Stimulated activated CD8-positive, alpha-beta memory T cell treated with anti-CD3 and anti-CD28 coated beads, Interleukin-7, amount 100 ng/mL, for 1 hour (primary cell): Measurements from ENCODE around the gene RFX7.

Experiments used
- DNase-seq, 2 donors: peaks; one replicate each; pipeline ENCODE4 v3.0.0-alpha.2; 2020; ENCODE audit warnings: low read depth in 2 of 2

Gene RFX7

DNA sequence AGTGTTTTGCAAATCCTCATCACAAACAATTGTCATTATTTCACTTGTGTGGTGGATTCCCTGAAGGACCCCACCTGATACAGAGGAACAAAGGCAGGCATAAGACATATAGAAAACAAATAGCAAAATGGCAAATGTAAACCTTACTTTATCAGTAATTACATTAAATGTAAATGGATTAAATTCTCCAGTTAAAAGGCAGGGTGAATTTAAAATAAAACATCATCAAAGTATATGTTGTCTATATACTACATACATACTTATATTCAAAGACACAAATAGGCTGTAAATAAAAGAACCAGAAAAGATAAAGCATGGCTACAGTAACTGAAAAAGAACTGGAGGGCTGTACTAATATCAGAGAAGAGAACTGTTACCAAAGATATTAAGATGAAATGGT, 117.3 kb downstream of the RFX7 start:
- no peak for DNase-seq

DNA sequence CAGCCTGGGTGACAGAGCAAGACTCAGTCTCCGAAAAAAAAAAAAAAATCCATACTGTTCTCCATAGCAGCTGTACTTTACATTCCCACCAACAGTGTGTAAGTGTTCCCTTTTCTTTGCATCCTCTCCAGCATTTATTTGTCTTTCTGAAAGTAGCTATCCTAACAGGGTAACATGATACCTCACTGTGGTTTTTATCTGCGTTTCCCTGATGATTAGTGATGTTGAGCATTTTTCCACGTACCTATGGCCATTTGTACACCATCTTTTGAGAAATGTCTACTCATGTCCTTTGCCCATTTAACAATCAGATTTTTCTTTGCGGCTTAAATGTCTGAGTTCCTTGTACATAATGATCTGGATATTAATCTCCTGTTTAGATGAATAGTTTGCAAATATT, 119.3 kb downstream of the RFX7 start:
- no peak for DNase-seq

DNA sequence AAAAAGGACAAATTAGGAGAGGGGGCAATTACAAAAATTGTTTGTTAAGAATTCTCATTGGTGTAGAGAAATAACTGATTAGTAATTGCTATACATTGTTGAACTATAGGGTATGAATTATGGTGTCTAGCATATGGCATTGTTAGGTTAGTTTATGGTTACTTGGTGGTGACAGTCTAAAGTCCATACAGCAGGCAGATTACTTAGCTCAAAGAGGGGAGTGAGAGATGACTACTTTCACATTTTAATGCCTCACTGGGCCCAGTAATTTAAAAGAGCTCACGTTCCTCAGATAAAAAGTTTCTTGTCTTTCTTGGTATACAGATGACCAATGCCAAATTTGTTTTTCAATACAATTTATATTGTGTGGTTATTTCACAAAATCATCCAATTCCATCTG, 137.8 kb downstream of the RFX7 start:
- no peak for DNase-seq

DNA sequence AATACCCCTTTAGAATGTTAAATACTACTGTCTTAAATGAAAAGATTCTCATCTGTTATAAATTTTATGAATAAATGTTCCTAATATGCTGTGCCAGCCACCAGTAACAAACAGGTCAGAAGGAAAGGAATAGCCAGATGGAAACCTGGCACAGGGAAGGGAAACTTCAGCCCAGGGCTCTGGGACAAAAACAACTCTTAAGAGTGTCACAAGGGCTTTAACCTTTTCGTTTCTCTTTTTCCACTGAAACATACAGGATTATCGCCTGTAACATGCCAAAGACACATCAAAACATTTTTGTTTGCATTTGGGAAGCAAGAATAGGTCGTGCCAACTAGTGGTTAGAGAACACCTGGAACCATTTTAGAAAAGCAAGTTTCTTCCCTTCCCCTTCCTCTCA, 141.2 kb downstream of the RFX7 start:
- no peak for DNase-seq

DNA sequence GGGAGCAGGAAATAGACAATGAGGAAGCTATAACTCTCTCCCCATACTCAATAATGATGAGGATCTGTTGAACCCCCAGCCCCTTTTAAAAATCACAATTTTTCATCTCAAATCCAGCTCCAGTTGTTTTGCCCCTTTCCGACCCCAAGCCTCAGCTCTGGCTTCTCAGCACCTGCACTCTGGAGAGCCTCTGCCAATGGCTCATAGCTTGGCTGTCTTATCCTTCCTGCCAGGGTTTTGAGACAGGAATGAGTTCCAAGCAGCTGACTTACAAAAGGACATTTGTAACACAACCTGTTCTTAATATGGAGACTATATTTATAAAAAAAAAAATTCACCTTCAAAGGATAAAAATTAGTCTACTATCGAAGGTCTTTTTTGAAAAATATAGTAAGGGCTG, 144.4 kb downstream of the RFX7 start:
- no peak for DNase-seq

DNA sequence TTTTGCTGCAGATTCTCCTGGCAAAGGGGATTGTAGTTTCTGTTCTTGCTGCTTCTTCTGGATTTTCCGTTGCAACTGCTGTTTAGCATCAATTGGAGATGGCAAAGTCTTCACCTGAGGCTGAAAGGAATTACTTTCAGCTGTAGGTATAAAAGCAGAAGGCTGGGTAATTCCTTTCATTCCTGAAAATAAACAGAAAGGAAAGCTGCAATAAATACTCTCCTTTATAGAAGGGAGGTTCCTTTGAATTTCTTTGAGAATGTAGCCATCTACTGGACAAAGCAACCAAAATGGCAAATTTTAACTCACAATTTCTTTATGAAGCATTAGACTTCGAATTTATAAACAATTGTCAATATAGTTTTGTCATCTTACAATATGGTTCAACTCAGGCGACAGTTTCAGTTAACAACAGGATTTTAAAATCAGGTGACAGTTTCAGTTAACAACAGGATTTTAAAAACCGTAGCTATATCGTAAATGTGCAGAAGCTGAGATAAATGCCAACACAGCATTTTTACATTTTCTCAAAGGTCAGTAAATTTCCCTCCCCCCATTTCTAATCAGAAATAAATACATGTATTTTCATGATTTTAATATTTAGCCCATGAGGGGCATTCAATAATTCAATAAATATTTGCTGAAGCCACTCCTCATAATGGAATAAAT, 145.3 kb downstream of the RFX7 start:
- DNase-seq: no peak

DNA sequence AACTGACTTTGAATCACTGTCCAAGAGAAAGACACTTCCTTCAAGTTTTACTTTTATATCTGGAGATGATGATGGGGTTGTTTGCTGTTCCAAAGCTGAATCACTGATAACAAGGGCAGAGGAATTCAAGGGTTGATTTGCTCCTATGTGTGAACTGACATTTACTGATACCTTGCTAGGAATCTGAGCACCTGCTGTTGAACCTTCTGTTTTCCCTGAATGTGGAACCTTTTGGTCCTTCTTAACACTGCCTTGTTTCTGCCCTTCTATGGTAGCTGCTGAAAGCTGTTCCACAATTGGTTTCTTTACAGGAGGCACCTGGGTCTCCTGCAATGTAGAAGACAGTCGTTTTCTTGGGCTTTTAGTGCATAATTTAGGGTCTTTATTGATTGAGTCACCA, 148.3 kb downstream of the RFX7 start:
- no peak for DNase-seq

DNA sequence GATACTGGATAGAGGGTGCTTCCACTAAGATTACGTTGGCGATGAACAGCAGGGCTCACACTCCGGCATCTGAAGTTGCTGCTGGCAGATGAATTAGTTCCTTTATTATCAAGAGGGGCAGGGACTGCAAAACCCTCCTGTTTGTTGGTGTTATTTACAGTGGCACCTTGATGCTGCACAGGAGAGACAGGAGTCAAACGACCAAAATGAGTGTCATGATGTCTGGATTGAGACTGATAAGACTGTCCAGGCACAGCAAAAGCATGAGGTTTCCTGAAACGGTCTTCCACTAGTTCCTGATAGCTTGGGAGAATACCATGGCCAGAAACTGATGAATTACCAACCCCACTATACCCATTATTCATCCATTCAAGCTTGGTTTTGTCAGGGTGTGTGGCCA, 149.5 kb downstream of the RFX7 start:
- DNase-seq: no peak

DNA sequence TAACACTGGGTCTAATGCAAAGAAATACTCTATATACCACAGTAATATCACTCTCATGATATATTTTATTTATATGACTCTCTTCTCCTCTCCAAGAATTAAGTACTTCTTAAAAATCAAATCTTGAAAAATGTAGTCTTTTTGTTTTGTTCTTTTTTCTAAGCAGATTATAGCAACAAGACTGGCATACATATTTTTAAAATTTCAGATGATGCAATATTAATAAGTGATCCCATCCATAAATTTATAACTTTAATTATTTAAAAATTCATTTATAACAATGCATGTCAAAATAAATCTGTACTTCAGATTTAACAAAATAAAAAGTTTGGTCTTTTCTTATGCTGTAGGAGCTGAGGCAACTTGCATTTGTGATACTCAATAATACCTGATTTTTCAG, 155.3 kb downstream of the RFX7 start:
- no peak for DNase-seq

DNA sequence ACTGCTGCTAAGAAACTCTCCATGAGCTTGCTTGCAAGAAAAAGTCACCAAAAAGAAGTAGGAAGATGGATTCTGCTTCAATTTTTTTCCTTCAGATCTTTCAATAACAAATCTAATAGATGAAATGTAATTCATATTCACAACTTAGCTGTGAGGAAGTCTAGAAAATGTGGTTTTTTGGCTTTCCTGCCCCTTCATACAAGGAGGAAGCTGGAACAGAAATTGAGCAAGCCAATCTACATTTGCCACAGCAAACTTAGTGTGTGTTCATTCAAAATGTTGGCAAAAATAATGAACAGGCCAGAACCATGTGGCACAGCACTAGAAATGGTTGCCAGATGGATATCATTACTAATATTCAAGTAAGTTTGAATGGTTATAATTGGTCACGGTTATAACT, 157.1 kb downstream of the RFX7 start:
- no peak for DNase-seq

DNA sequence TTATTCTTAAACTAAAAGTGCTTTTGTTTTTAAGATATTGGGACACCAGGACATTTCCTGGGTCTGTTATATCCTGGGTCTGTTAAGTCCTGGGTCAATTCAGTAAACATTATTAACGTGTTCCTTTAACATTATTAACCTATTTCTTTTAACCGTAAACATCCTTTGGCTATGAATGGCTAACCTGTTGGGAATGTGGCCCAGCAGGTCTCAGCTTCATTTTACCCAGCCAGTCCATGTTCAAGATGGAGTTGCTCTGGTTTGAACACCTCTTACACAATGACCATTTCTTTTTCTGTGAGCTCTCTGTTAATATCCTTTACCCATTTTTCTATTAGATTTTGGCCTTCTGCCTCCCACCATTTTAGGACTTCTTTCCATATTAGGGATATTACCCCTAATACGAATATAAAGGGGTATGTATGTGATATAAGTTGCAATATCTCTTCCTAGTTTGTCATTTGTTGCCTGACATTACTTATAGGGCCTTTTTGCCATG, 161.4 kb downstream of the RFX7 start:
- DNase-seq: no peak

DNA sequence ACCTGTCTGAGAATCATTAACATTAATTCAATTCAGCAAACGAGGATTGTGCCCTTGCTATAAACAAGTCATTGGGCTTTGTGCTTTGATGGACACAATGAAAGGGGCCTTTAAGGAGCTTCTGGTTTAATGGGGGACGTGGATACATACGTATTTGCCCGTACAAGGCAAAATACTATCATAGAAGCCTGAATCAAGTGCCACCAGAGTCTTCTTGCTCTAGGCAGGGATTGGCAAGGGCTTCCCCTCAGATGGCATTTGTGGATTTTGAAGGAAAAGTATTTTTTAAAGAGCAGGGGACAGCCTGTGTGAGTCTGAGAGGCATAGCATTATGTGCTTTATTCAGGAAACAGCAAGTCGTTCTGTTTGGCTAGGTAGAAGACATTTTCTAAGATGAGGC, 166.6 kb downstream of the RFX7 start:
- DNase-seq: no peak

DNA sequence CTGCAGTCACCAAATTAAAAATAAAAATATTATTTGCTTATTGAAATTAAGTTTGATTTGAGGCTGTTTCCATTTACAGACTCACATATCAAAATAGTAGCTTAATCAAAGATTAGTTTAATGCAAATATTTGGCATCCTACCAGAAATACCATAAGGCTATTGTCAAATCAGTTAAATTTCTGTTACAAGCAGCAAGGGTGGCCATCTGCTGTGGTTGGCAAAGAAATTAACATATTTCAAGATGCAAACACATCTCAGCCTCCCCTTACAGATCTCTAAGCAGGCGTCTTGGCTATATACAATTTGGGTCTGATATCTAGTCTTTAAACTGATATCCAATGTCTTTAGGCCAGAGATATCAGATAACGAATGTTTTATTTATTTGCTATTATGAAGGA, 167.0 kb downstream of the RFX7 start:
- DNase-seq: no peak

DNA sequence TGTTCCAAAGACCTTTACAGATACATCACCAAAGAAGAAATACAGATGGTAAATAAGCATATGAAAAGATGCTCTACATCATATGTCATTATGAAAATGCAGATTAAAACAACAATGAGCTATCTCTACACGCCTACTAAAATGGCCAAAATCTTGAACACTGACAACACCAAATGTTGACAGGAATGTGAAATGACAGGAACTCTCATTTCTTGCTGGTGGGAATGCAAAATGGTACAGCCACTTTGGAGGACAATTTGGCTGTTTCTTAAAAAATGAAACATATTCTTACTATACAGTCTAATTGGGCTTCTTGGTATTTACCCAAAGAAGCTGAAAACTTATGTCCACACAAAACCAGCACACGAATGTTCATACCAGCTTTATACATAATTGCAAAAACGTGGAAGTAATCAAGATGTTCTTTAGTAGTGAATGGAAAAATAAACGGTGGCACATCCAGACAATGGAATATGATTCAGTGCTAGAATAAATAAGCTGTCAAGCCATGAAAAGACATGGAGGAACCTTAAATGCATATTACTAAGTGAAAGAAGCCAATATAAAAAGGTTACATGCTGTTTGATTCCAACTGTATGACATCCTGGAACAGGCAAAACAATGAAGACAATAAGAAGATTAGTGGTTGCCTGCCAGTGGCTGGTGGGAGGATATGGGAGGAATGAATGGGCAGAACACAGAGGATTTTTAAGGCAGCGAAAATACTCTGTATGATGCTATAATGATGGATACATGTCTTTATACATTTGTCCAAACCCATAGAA, 169.0 kb downstream of the RFX7 start:
- DNase-seq: no peak

DNA sequence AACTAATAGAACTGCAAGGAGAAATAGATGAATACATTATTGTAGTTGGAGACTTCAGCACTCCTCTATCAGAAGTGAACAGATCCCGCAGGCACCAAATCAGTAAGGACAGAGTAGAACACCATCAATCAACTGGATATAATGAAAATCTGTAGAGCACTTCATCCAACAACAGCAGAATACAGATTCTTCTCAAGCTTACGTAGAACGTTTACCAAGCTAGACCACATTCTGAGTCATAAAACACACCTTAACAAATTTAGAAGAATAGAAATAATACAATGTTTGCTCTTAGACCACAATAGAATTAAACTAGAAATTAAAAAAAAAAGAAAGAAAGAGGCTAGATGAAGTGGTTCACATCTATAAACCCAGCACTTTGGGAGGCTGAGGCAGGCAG, 179.5 kb downstream of the RFX7 start:
- no peak for DNase-seq

DNA sequence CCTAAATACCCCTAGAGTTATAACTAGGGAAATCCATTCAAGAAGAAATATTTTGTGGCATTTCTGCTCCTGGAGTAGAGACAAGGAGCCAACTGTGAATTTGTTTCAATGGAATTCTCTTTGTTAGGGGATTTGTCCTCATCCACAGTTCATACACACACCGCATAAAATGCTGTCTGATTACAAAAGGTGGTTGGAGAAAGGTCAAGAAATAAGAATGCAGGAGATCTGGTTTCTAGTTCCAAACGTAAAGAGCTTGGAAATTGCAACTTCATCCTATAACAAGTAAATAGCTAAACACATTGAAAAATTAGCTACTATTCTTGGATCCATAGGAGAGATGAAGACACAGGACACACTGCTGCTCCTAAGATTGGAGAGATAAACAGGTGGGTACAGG, 184.0 kb downstream of the RFX7 start:
- no peak for DNase-seq

DNA sequence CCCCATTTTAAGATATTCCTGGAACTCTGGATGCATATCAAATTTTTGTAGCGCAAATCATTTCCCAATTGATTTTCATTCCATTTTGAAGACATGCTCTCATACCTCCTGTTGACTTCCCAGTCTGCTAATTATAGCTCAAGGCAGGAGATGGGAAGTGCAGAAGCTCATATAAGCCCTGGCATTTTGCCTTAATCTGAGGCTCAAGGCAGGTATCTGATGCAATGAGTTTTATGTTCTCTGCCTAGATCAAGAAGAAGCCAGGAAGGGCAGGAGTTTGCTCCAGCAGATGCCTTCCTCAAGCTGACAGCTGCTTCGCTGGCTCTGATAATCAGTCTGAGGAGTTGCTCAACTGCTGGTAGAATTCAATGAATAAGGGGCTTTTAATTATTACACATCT, 184.7 kb downstream of the RFX7 start:
- DNase-seq: no peak

DNA sequence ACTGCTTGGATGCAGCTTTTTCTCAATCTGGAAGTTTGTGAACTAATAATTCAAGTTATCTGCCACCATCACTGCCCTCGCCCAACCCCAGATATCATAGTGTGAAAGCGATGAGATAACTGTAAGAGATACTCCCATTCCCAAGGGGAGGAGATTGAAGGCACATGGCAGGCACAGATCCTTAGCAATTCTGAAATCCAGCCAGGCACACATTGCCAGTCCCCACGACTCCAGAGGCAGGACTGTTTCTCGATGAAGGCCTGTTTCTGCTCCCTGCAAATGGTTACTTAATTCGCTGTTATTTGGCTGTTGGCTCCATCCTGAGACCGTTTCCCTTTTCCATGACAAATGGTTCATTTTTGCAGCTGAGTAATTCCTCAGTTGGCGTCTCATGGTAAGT, 187.1 kb downstream of the RFX7 start:
- DNase-seq: no peak

DNA sequence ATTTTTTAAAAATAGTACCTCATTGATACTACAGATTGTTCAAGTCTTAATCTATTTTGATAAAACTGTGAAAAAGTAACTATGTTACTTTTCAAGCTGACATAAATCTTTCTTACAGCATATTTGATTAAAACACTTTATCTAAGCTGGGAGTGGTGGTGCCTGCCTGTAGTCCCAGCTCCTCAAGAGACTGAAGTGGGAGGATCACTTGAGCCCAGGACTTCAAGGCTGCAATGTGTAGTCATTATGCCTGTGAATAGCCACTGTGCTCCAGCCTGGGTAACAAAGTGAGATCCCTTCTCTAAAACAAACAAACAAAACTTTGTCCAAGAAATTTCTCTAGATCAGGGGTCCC, 190.7 kb downstream of the RFX7 start:
- no peak for DNase-seq

DNA sequence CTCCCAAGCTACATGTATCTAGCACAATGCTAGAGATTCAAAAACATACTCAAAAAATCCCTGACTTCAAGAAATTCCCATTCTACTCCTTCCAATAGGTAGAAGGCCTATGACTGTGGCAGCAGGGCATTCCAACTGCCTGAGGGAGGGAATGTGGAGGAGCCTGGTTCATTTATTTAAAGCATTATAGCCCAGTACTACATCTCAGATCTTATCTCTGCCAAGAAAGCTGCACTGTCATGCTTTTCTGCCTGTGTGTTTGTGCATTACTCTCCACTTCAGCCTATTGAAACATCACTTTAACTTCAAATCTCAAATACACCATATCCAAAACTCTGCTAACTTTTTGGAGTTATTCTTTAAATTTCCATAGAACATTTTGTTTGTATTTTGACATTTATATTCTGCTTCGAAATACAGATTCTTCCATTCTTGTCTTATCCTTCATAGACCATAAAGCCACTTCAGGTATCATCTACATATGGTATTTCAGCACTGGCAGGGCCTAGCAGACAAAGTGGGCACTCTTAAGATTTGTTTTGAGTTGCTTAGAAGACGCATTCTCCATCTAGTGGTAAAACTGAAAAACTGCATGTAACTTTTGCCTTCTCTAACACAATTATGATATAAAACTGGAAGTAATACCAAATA, 191.2 kb downstream of the RFX7 start:
- DNase-seq: no peak

DNA sequence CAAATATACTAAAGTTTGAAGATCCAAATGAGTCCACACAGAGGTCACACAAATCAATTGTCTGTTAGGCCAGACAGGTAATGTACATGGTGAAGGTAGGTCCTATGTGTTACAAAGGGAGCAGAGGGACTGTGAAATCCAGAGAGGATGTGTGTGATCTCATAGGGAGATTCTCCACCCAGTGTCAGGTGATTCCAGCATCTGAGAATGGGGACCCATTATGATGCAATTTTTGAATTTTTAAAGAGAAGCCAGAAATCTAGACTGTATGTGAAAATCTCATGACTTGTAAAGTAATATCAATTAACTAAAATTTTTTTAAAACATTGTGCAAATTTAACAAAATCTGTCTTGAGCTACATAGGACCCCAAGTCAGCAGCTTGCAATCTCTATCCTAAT, 192.0 kb downstream of the RFX7 start:
- no peak for DNase-seq

DNA sequence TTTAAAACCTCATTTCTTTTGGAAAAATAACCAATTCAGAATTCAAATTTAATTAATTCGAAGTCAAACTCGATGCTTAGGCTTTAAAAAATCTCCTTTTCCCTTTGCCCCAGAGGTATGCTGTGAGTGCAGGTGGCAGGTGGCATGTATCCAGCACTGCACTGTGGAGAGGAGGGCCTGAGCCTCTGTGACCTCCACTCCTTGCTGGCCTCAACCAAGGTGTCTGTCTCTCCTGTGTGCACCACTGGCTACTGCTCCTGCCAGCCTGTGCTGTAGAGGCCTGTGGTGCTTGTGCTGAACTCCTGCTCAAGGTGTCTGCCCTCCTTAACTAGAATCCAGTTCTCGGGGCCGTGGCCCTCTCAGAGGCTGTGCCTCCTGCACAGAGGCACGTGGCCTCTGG, 194.1 kb downstream of the RFX7 start:
- no peak for DNase-seq

DNA sequence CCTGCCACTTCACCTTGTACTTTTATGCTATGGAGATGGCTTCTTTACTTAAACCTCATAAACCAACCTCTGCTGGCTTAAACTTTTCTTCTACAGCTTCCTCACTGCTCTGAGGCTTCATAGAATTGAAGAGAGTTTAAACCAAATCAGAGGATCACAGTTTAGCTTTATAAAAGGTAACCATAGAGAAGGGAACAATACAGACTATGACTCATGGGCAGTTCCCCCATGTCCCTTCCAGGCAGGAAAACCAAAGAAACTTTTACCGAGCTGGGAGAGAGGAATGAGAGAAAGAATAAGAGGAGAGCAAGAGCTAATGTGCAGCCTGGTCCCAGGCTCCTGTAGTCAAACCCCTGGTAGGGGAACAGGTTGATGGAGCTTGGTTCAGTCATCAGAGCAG, 196.3 kb downstream of the RFX7 start:
- DNase-seq: no peak
